ENCODE measurements around the gene LRMDA.

DNA sequence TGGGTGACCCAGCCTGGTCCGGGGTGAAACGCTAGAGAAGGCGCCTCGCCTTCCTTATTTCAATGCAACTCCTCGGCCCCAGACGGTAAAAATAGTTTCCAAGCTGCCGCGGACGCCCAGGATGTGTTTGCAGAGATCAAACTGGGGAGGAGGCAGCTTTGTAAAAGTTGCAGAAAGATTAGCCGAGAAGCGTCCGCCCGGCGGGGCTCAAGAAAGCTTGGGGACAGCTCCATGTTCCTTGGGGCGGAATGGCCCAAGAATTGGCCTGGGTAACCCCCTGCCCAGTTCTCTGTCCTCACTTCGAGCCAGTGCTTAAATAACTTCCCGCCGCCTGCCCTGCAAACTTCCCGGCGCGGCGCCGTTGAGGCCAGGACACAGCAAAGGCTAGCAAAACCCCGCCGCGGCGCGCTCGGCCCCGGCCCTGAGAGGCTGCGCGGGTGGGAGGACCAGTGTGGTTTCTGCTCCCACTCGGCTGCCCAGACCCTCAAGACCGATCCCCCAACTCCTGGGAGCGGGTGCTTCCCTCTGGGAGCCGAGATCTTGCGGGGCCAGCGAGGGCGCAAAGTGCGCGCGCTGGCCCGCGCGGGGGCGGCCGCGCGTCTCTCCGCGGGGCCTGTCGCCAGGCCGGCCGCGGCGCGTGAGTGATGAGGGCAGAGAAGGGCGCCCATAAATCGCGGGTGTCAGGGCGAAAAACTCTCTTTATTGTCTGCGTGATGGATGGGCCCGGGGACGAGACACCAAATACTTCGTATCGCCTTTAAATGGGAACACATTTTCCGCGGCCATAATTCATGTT, 23.5 kb upstream of the LRMDA start:
- TF ChIP-seq, protein P1, sequence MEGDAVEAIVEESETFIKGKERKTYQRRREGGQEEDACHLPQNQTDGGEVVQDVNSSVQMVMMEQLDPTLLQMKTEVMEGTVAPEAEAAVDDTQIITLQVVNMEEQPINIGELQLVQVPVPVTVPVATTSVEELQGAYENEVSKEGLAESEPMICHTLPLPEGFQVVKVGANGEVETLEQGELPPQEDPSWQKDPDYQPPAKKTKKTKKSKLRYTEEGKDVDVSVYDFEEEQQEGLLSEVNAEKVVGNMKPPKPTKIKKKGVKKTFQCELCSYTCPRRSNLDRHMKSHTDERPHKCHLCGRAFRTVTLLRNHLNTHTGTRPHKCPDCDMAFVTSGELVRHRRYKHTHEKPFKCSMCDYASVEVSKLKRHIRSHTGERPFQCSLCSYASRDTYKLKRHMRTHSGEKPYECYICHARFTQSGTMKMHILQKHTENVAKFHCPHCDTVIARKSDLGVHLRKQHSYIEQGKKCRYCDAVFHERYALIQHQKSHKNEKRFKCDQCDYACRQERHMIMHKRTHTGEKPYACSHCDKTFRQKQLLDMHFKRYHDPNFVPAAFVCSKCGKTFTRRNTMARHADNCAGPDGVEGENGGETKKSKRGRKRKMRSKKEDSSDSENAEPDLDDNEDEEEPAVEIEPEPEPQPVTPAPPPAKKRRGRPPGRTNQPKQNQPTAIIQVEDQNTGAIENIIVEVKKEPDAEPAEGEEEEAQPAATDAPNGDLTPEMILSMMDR (IDR thresholded peaks at IDR 0.05 in 2 of 3, conservative IDR thresholded peaks at IDR 0.05 in 1 of 3; ENCODE audit: control insufficient read depth in 2 of 3, extremely low read depth in 1 of 3, insufficient read depth in 1 of 3, low read depth in 3 of 3, low read length in 3 of 3): peak in 1 of 3 experiments; percentile 7; a peak in 1 of 6 replicates
- TF ChIP-seq GABPA (IDR thresholded peaks at IDR 0.05; ENCODE audit: low read depth) (no peak), ATF3 (IDR thresholded peaks at IDR 0.05; ENCODE audit: borderline replicate concordance, extremely low read depth, low read depth, low read length) (no peak), EZH2 (IDR thresholded peaks at IDR 0.05; ENCODE audit: borderline replicate concordance, control insufficient read depth, low read depth, low read length) (peak; percentile 28; the same call in 1 of the 2 replicates), POLR2AphosphoS5 (IDR thresholded peaks at IDR 0.05; ENCODE audit: low read length) (no peak), SREBF2 (IDR thresholded peaks at IDR 0.05; ENCODE audit: low read length) (no peak), ESRRA (IDR thresholded peaks at IDR 0.05; ENCODE audit: low read length) (no peak), JUNB (IDR thresholded peaks at IDR 0.05) (no peak), ZBTB33 (IDR thresholded peaks at IDR 0.05) (no peak), CREB1 (IDR thresholded peaks at IDR 0.05; ENCODE audit: low read depth) (no peak), MYC (IDR thresholded peaks at IDR 0.05; ENCODE audit: insufficient read depth, insufficient read length, insufficient replicate concordance, low read length, severe bottlenecking) (no peak), SRF (IDR thresholded peaks at IDR 0.05; ENCODE audit: low read depth in 2 of 2, low read length in 2 of 2) (no peak)
- TF ChIP-seq, protein P2, sequence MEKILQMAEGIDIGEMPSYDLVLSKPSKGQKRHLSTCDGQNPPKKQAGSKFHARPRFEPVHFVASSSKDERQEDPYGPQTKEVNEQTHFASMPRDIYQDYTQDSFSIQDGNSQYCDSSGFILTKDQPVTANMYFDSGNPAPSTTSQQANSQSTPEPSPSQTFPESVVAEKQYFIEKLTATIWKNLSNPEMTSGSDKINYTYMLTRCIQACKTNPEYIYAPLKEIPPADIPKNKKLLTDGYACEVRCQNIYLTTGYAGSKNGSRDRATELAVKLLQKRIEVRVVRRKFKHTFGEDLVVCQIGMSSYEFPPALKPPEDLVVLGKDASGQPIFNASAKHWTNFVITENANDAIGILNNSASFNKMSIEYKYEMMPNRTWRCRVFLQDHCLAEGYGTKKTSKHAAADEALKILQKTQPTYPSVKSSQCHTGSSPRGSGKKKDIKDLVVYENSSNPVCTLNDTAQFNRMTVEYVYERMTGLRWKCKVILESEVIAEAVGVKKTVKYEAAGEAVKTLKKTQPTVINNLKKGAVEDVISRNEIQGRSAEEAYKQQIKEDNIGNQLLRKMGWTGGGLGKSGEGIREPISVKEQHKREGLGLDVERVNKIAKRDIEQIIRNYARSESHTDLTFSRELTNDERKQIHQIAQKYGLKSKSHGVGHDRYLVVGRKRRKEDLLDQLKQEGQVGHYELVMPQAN (conservative IDR thresholded peaks at IDR 0.05): no peak

Data from GM12878 (cell line).